Tibial nerve (tissue), 3 donors: Measurements from ENCODE around the gene BACH2.

Source experiments
- CTCF ChIP-seq, 5 experiments: fragments of 200-600 bp in 3 of 5; fragments of 450-650 bp in 2 of 5; sonication (generic) in 3 of 5; IDR thresholded peaks; one replicate each; pipeline ENCODE4 v1.5.1; 2016 to 2019; ENCODE audit warnings: antibody characterized with exemption in 5 of 5, mild to moderate bottlenecking in 3 of 5, moderate library complexity in 2 of 5
- POLR2A ChIP-seq, 2 donors: fragments of 450-650 bp; IDR thresholded peaks; one replicate each; pipeline ENCODE4 v1.6.1; 2017; ENCODE audit warnings: antibody characterized with exemption in 2 of 2, mild to moderate bottlenecking in 2 of 2, moderate library complexity in 2 of 2

- no peak for TF ChIP-seq CTCF (IDR thresholded peaks at IDR 0.05)
- TF ChIP-seq POLR2A (IDR thresholded peaks at IDR 0.05): no peak
Measured at GRCh38 chr6:90231798-90232197, 64.8 kb downstream of the BACH2 start.
